T-helper 1 cell (primary cell): ENCODE results near the gene IFNA10.
A peak's percentile ranks its signal among the peaks of the same experiment; 100 is the strongest.
"Not testable (repeated sequence)": the region's sequence is repeated elsewhere in the genome, so short reads cannot be mapped to it uniquely, and the experiment has no call there.

Source experiments
- DNase-seq, 5 donors: peaks; one replicate each; pipeline ENCODE4 v3.0.0-alpha.2; 2012 to 2020
- total RNA-seq, 4 donors: gene quantifications; one replicate each; lab custom pipeline; 2026; lab: John Stamatoyannopoulos, UW

IFNA10 gene
- total RNA-seq, result 0 reads per million in 4 donors

GRCh38 chr9:21207043-21207442 is at the start of gene IFNA10:
TSS of gene IFNA10 (minus strand) at chr9:21207143. CDS start at chr9:21207097, 46 bp downstream.
- not testable (repeated sequence) for DNase-seq

- no peak for DNase-seq
Observed at GRCh38 chr9:21255538-21256212, 48.7 kb upstream of the IFNA10 start.

GRCh38 chr9:21252721-21253547 is 46.0 kb upstream of the IFNA10 start:
- DNase-seq, result peak in 1 of 5 donors; percentile 5

GRCh38 chr9:21251638-21252037 is 44.7 kb upstream of the IFNA10 start:
- DNase-seq, result no peak

- DNase-seq, result no peak
Observed at GRCh38 chr9:21251190-21251589, 44.2 kb upstream of the IFNA10 start.

GRCh38 chr9:21244836-21245235 is 37.9 kb upstream of the IFNA10 start:
- no peak for DNase-seq

GRCh38 chr9:21239911-21240310 is 33.0 kb upstream of the IFNA10 start, which contains the start of gene IFNA14:
TSS of gene IFNA14 (minus strand) at chr9:21240005. CDS start at chr9:21239935, 70 bp downstream.
- DNase-seq, result no peak

- DNase-seq, result not testable (repeated sequence)
Observed at GRCh38 chr9:21236360-21236714, 29.4 kb upstream of the IFNA10 start.

- DNase-seq, result peak in 1 of 5 donors; percentile 27
Observed at GRCh38 chr9:21235468-21236359, 28.8 kb upstream of the IFNA10 start.

GRCh38 chr9:21234153-21234687 is 27.3 kb upstream of the IFNA10 start:
- DNase-seq, result no peak

- DNase-seq, result no peak
Observed at GRCh38 chr9:21233258-21233657, 26.3 kb upstream of the IFNA10 start.

GRCh38 chr9:21228122-21228521 is 21.2 kb upstream of the IFNA10 start, which contains the start of gene IFNA17:
TSS of gene IFNA17 (minus strand) at chr9:21228222. CDS start at chr9:21228173, 49 bp downstream.
- DNase-seq, result no peak

GRCh38 chr9:21217211-21217610 is 10.3 kb upstream of the IFNA10 start, which contains the start of gene IFNA16:
TSS of gene IFNA16 (minus strand) at chr9:21217311. CDS start at chr9:21217305, 6 bp downstream.
- not testable (repeated sequence) for DNase-seq

GRCh38 chr9:21213411-21214326 is 6.7 kb upstream of the IFNA10 start:
- DNase-seq, result not testable (repeated sequence)

- not testable (repeated sequence) for DNase-seq
Observed at GRCh38 chr9:21212160-21212559, 5.2 kb upstream of the IFNA10 start.

- DNase-seq, result not testable (repeated sequence)
Observed at GRCh38 chr9:21210782-21211181, 3.8 kb upstream of the IFNA10 start.

GRCh38 chr9:21210311-21210710 is 3.4 kb upstream of the IFNA10 start:
- no peak for DNase-seq

- no peak for DNase-seq
Observed at GRCh38 chr9:21205204-21205603, 1.7 kb downstream of the IFNA10 start.

- DNase-seq, result not testable (repeated sequence)
Observed at GRCh38 chr9:21202105-21202504, 4.8 kb downstream of the IFNA10 start, which contains the start of gene IFNA7. TSS of gene IFNA7 (minus strand) at chr9:21202205. CDS start at chr9:21202165, 40 bp downstream.

GRCh38 chr9:21194867-21195776 is 11.8 kb downstream of the IFNA10 start:
- DNase-seq, result peak in 2 of 5 donors; percentile 8 to 14
